Measurements from ENCODE around the gene NT5M. TPM values are rescaled to one million over a fixed set of nuclear protein-coding genes. Genes with fewer than 3 reads are reported as not detected.

The NT5M gene
- total RNA-seq, 4 donors from 2014 or later, result 1.5 TPM; not detected in 3

GRCh38 chr17:17366941-17367875 is 64.0 kb downstream of the NT5M start:
- Histone ChIP-seq H3K27me3 (no peaks in the 10 kb centered on the region), H3K4me3 (no peak overlapping the region), H3K4me1 (peaks cover 0 to 5% (median 0%) of the 10 kb centered on the region in 4 donors), H3K27ac (no peak overlapping the region), H3K36me3 (no peaks in the 10 kb centered on the region), H3K9me3 (no peaks in the 10 kb centered on the region)
- no peak for TF ChIP-seq POLR2A (IDR thresholded peaks at IDR 0.05)
- TF ChIP-seq CTCF (IDR thresholded peaks at IDR 0.05), result no peak
- DNase-seq, result no peak

- TF ChIP-seq POLR2A (IDR thresholded peaks at IDR 0.05), result no peak
- TF ChIP-seq CTCF (IDR thresholded peaks at IDR 0.05), result no peak
- Histone ChIP-seq H3K4me3 (no peak overlapping the region), H3K9me3 (no peaks in the 10 kb centered on the region), H3K27me3 (no peaks in the 10 kb centered on the region), H3K4me1 (peaks cover 0 to 5% (median 0%) of the 10 kb centered on the region in 4 donors), H3K36me3 (no peaks in the 10 kb centered on the region), H3K27ac (no peak overlapping the region)
- peak in 1 of 3 donors; percentile 20 for DNase-seq
Observed at GRCh38 chr17:17367931-17368330, 64.8 kb downstream of the NT5M start.

GRCh38 chr17:17370711-17371110 is 67.5 kb downstream of the NT5M start:
- no peak overlapping the region for H3K4me3 ChIP-seq
- H3K27ac ChIP-seq, result no peak overlapping the region
- peak in 1 of 3 donors; percentile 28 for DNase-seq
- TF ChIP-seq CTCF (IDR thresholded peaks at IDR 0.05), result no peak
- TF ChIP-seq POLR2A (IDR thresholded peaks at IDR 0.05), result no peak
- no peaks in the 10 kb centered on the region for H3K4me1 ChIP-seq
- no peaks in the 10 kb centered on the region for H3K27me3 ChIP-seq
- no peaks in the 10 kb centered on the region for H3K36me3 ChIP-seq
- no peaks in the 10 kb centered on the region for H3K9me3 ChIP-seq

GRCh38 chr17:17372856-17373520 is 69.8 kb downstream of the NT5M start:
- Histone ChIP-seq H3K9me3 (no peaks in the 10 kb centered on the region), H3K27ac (no peak overlapping the region), H3K27me3 (no peaks in the 10 kb centered on the region), H3K4me1 (no peaks in the 10 kb centered on the region), H3K36me3 (no peaks in the 10 kb centered on the region), H3K4me3 (no peak overlapping the region)
- TF ChIP-seq CTCF (IDR thresholded peaks at IDR 0.05) (no peak), POLR2A (IDR thresholded peaks at IDR 0.05) (no peak)
- no peak for DNase-seq

- TF ChIP-seq CTCF (IDR thresholded peaks at IDR 0.05) (no peak), POLR2A (IDR thresholded peaks at IDR 0.05) (no peak)
- Histone ChIP-seq H3K4me1 (no peaks in the 10 kb centered on the region), H3K4me3 (no peak overlapping the region), H3K36me3 (no peaks in the 10 kb centered on the region), H3K27ac (no peak overlapping the region), H3K9me3 (no peaks in the 10 kb centered on the region), H3K27me3 (no peaks in the 10 kb centered on the region)
- no peak for DNase-seq
Observed at GRCh38 chr17:17375841-17376240, 72.7 kb downstream of the NT5M start.

All from Peyer's patch (tissue), 4 donors.